D721Med (cell line): ENCODE results near the gene TRMT10B.
A peak's percentile ranks its signal among the peaks of the same experiment; 100 is the strongest.

Experiments used
- DNase-seq: peaks from one replicate; pipeline ENCODE4 v3.0.0; 2011; ENCODE audit warnings: low spot score; ENCODE audit not compliant: insufficient read length
- FAIRE-seq: peaks from 2 replicates; lab custom pipeline; 2011; peaks lifted over from hg19 to GRCh38; lab: Jason Lieb, UNC
- CTCF ChIP-seq: IDR thresholded peaks from 2 replicates; pipeline ENCODE4 v1.5.1; 2012; ENCODE audit warnings: mild to moderate bottlenecking, control low read depth; ENCODE audit not compliant: insufficient read depth; ENCODE audit errors: missing control alignments

The TRMT10B gene

GRCh38 chr9:37739222-37739621 is 14.4 kb upstream of the TRMT10B start:
- FAIRE-seq (no peak), DNase-seq (peak; percentile 72)
- TF ChIP-seq CTCF: no peak

GRCh38 chr9:37740128-37740527 is 13.5 kb upstream of the TRMT10B start:
- no peak for DNase-seq
- TF ChIP-seq CTCF: no peak
- no peak for FAIRE-seq

GRCh38 chr9:37740631-37741328 is 12.8 kb upstream of the TRMT10B start:
- FAIRE-seq (no peak), DNase-seq (no peak)
- no peak for TF ChIP-seq CTCF

- no peak for FAIRE-seq
- no peak for DNase-seq
- TF ChIP-seq CTCF: no peak
Measured at GRCh38 chr9:37745970-37746369, 7.6 kb upstream of the TRMT10B start.

- TF ChIP-seq CTCF: no peak
- no peak for DNase-seq
- no peak for FAIRE-seq
Measured at GRCh38 chr9:37746448-37747270, 6.9 kb upstream of the TRMT10B start.

GRCh38 chr9:37747271-37747753 is 6.3 kb upstream of the TRMT10B start:
- TF ChIP-seq CTCF: peak; percentile 95
- peak; percentile 74 for FAIRE-seq
- no peak for DNase-seq
